HG02642 (cell line): Measurements from ENCODE around the gene DPP10.
A peak's percentile ranks its signal among the peaks of the same experiment; 100 is the strongest.
"Not testable (repeated sequence)": the region's sequence is repeated elsewhere in the genome, so short reads cannot be mapped to it uniquely, and the experiment has no call there.

Experiments
- ATAC-seq: cut with Tn5 transposase; IDR thresholded peaks from one replicate; pipeline ENCODE4 v1.9.1; 2021; ENCODE audit warnings: mild to moderate bottlenecking; ENCODE audit not compliant: unreplicated experiment, poor library complexity

DPP10 gene

GRCh38 chr2:114499101-114499500 lies 56.7 kb downstream of the DPP10 start:
- ATAC-seq, result no peak

- no peak for ATAC-seq
Measured at GRCh38 chr2:114507744-114508143, 65.3 kb downstream of the DPP10 start.

- no peak for ATAC-seq
Measured at GRCh38 chr2:114515882-114516281, 73.4 kb downstream of the DPP10 start.

DNA sequence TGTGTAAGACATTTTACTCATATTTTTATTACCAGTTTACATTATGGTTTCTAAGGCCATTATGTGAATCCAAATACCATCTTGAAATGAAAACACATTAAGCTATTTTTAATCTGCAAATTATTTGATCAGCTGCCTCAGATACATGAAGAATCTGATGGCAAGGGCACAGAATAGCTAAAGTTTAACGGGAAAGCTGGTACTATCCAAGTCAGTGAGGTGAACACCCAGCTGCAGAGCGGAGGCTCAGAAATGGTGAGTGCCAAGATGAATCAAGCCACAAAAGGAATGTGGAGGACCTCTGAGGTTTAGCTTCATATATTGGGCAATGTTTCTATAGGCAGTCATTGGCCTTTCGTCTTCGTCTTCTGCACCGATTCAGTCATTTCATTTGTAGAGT lies 75.1 kb downstream of the DPP10 start:
- ATAC-seq, result no peak

DNA sequence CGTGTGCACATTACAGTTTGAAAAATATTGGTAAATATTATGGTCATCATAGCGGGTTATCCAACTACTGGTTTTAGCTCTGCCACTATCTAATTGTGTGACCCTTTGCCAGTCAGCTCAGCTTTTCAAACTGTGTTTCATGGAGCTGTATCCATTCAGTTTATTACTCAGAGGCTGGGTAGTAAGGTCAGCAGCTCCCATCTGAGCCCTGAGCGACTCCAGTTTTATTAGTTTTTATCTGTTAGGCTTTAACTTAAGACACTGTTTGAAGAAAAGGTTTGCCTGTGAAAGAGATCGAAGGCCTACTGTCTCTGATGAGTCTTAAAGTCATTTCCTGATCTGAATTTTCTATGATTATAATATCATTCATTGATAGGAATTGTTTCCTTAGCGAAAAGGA lies 76.3 kb downstream of the DPP10 start:
- no peak for ATAC-seq

- ATAC-seq, result not testable (repeated sequence)
Measured at GRCh38 chr2:114522612-114523011, 80.2 kb downstream of the DPP10 start.

DNA sequence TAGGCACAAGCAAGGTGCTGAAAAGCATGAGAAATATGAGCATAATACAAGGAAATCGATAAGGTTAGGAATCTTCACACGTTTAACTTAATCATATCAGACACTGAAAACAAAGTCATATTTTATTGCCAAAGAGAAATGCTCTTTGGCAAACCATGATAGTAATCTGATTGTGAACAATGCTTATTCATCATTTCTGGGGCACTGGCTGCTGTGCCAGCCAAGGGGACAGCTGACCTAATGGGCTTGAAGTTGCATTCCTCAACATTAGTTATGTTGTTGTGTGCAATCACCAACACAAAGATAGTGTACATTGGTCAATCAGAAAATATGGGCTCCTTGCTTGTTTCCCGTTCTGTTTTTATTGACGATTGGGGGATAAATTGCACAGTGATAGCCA lies 83.5 kb downstream of the DPP10 start:
- no peak for ATAC-seq

DNA sequence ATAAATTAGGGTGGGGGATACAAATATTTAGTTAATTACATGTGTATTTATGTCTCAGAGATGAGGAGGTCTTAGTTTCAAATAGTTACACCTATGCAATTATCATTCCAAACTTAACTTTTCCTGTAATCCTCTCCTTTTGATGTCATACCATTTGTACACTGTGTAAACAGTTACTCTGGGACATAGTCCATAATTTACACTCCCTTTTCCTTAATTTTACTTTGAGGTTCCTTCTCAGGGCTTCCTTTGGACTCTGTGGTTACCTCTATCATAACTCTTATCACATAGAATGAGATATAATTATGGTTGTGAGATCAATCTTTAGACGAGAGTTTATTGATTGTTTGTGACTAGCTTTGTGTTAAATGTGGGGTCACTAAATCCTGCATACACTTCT lies 84.4 kb downstream of the DPP10 start:
- no peak for ATAC-seq

- ATAC-seq, result no peak
Measured at GRCh38 chr2:114527330-114527983, 85.0 kb downstream of the DPP10 start.

DNA sequence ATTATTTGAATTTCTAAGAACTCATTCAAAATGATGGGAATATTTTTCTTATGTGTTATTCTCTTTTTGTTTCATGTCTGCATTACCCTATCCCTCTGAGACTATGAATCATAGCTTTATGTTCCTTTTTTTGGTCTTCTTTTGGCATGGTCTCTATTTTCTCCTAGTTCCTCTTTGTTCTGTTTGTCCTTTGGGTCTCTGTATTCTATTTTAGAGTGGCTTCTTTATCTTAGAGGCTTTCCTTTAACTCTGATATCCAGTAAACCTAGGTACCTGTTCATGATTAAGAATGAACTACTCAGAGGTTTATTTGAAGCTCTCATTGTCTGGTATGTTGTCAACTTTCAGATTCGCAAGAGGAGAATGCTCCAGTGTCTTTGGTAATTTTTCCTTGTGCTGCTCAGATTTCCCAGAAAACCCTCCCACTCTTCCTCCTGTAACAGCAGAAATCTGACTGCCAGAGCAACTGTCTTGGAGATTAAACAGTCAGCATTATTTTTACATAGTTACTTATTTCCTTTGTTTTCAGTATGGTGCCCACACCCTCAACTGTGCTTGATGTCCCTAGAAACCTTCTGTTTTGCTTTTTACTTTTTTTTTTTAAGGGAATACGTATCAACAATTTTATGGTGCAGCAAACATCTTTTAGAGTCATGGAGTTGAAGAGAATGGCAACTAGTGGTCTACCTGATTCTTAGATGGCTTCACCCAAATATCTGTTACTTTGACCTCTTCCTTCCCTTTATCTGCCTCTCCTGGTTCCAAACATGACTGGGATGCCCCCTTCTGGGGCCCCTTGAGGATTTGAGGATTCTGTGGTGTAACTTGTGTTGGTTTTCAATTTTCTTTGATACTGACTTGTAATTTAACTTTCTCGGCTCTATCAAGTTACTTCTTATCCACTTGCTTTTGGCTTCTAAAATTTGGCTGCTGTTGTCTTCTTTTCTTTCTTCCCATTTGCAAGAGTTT lies 92.0 kb downstream of the DPP10 start:
- ATAC-seq, result no peak

DNA sequence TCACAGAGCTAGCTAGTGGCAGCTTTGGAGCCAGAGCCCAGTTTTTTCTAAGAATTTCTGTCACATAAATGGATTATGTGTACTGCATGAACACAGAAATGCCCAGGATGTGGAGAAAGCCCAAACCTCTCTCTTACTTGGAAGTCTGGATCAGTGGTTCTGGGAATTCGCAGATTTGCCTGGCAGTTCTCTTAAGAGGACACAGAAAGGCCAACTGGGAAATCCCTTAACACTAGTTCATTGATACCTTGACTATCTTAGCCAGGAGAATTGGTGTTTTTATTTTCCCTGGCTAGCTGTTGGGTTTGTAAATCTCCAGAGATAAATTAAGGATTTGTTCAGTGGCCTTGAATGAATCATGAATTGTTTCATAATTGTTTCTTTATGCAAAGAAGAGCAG lies 95.3 kb downstream of the DPP10 start:
- ATAC-seq, result no peak

DNA sequence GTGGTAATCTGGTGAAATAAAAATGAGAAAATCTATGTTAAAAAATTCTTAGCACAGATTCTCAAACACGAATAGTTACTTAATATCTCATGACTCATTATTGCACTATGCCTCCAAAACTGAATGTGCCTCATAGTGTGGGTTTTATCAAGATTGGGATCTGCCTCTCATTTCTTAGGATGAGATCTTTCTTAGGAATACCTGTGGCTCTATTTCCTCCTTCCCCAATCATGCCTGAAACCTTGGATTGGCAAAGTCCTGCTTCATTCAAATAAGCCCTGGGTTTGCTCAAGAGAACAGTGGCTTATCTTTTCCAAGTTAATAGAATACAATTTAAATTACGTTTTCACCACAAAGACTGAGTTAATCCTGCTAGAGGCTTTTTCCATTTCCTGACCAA lies 100.3 kb downstream of the DPP10 start:
- no peak for ATAC-seq

DNA sequence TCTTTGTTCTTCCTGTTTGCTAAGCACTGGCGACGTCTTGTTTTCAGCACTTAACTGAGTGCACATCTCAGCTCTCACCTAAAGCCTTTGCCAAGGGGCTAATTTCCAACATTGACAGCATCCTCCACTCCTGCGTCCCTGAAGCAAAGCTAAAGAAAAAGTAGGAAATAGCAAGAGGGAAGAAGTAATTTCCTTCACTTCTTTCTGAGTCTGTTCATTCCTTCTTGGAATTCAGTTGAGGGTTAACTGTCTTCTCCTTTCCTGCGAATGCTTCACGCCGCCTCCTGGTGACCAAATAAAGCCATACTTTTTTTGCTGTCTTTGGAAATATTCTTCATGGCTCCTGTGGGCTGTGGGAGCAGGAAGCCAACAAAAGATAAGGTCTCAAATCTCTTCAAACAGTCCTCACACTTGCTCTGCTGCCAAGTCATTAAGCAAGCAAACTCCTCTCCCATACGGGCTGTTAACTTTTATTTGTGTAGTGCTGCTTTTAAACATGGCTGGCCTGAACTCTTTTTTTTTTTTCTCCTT lies 100.9 kb downstream of the DPP10 start:
- no peak for ATAC-seq

DNA sequence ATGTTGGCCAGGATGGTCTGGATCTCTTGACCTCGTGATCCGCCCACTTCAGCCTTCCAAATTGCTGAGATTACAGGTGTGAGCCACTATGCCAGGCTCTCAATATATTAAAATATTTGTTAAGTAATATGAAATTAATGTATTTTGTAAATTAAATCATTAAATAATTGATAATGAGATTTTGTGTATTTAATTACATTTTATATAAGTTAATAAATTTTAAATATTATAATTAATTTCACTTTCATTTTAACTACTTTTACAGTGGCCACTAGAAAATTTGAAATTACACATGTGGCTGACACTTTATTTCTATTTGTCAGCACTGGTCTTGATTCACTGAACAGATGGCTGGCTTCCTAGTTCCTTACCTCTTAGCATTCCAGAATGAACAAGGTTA lies 102.6 kb downstream of the DPP10 start:
- no peak for ATAC-seq

DNA sequence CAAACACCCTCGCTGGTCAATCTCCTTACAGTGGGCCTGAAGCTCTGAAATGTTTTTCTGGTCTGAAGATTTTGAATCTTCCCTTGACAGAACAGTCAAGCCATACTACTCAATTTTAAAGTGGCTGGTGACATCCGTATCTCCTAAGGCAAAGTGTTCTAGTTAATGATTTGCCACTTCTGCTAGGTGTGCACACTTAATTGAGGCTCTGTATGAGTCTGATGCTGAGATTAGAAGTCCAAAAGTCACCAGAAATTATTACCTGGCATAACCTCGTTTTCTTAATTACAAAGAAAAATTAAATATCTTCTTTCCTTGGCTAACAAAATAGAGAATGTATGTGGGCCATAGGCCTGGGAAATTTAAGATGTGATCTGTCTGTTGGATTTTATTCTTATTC lies 104.1 kb downstream of the DPP10 start:
- no peak for ATAC-seq

- ATAC-seq, result no peak
Measured at GRCh38 chr2:114548151-114548550, 105.7 kb downstream of the DPP10 start.

GRCh38 chr2:114550364-114550763 lies 107.9 kb downstream of the DPP10 start:
- ATAC-seq, result no peak

GRCh38 chr2:114550895-114551793 lies 108.7 kb downstream of the DPP10 start:
- ATAC-seq, result peak; percentile 44

DNA sequence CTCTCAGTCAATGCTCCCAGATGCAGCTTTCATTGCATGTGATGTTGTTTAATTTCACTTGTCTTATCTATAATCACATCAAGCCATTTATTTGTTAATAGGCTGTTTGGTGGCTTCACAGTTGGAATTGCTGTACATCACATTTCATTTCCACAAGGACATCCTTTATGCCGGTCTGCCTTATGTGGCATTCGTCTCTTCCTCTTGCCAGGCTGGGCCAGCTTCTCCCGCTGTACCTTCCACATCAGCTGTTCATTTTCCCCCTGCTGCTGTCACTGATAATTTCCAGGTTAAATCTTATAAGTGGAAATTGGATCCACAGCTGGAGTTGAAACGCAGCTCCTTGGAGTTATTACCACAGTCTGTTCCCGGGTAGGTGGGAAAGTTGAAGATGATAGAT lies 110.6 kb downstream of the DPP10 start:
- no peak for ATAC-seq

DNA sequence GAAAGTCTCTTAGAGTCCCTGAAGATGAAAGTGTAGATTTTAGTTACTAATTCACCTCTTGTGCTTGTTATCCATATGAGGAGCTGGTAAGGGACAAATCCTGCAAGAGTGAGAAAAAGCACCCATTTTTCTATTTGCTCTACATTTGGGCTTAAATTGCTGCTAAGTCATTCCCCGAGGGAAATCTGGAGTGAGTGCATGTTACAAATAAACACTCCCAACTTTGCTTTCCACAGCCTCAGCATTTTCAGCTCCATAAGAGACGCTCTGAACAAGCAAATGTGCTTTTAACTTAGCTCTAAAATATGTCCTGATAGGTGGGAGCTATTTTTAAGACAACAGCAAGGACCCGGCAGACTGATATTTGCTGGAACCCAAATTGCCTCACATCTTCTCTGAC lies 126.7 kb downstream of the DPP10 start:
- no peak for ATAC-seq
